GM19043 (cell line): Measurements from ENCODE around the gene IL1RAPL2.
"Not testable (repeated sequence)": the region's sequence is repeated elsewhere in the genome, so short reads cannot be mapped to it uniquely, and the experiment has no call there.

ENCODE experiments used
- ATAC-seq: cut with Tn5 transposase; IDR thresholded peaks from one replicate; pipeline ENCODE4 v1.9.1; 2021; ENCODE audit warnings: low read depth; ENCODE audit not compliant: unreplicated experiment

IL1RAPL2 gene

DNA sequence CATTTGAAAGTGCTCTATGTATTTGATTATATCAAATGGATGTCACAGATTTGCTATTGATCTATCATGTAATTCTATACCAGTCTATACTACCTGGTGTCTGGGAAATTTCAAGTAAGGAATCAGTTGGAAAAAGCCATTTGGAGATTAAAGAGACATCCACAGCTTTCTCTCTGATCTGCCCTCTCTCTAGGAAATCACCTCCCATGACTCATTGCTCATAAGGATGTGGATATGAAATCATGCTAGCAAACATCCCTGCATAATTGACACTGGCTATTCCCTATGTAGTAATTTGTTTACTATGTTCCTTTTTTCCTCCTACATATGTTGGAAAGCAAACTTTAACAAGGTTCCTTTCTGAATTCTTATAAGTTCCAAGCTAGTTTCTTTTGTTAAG, 560.2 kb downstream of the IL1RAPL2 start:
- ATAC-seq: no peak

- no peak for ATAC-seq
Observed at GRCh38 chrX:105134273-105134672, 568.3 kb downstream of the IL1RAPL2 start.

DNA sequence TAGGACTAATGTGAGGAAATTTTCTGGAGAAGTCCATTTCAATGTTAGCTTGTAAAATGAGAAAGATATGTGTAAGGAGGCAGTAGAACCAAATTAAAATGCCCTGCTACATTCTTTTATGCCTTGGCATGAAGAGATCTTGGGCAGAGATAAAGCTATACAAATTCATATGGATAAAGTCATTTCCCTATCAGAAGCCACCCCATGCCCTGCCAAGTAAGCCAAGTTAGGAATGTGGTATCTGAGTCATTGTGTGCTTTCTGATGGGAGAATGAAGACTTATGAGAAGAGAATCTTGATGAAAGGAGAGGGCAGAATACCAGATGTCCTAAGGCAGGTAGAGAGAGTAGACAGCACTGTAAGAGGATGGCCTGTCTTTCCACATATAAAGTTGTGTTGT, 570.8 kb downstream of the IL1RAPL2 start:
- no peak for ATAC-seq

- no peak for ATAC-seq
Observed at GRCh38 chrX:105150036-105150435, 584.0 kb downstream of the IL1RAPL2 start.

GRCh38 chrX:105150557-105150956, 584.6 kb downstream of the IL1RAPL2 start:
- no peak for ATAC-seq

DNA sequence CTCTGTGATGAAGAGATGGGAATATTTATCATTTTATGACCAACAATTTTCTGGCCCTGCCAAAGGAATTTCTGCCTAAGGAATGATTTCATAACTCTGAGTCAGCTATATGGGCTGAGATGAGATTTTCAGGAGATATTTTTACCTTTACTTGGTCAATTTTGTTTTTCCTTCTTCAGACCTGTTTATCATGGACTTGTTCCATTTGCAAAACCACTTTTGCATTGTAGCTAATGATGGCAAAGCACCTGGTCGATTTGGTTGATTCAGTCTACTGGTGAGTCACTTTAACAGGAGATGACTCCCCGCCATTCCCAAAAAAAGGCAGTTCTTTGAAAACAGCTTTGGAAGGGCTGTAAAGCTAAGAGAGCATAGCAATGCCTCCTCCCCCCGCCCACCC, 601.2 kb downstream of the IL1RAPL2 start:
- ATAC-seq: no peak

DNA sequence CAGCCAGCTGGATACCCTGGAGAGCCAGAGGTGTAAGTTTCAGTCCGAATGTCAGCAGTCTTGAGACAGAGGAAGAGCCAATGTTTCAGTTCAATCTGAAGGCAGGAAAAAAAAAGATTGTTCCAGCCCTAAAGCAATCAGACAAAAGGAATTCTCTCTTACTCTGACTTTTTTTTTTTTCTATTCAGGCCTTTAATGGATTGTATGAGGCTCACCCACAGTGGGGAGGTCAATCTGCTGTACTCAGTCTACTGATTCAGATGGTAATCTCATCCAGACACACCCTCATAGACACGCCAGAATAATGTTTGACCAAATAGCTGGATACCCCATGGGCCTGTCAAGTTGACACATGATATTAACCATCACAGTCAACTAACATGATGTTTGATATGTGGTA, 602.6 kb downstream of the IL1RAPL2 start:
- no peak for ATAC-seq

DNA sequence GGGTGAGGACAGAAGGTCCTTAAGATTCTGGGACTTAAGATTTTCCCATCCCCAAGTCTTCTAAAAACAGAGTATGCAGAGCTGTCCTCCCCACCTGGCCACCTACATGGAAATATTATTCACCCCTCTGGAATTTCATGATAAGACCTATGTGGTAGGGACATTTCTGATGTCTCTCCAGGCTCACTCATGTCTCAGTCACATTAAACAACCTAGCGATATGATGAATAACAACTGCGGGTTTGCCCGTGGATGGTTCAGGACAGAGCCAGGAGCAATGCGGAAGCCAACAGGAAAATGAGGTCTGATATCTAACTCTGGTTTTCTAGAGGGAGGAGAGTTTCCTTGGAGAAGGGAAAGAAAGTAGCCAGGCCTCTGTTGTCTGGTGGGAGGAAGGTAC, 607.1 kb downstream of the IL1RAPL2 start:
- ATAC-seq: no peak

DNA sequence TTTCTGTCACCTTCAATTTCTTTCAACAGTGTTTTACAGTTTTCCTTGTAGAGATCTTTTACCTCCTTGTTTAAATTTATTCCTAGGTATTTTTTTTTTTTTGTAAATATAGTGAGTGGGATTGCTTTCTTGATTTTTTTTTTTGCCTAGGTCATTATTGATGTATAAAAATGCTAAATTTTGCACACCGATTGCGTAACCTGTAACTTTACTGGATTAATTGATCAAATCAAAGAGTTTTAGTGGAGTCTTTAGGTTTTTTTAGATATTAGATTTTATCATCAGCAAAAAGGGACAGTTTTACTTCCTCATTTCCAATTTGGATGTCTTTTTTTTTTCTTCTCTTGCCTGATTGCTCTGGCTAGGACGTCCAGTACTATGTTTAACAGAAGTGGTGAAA, 613.6 kb downstream of the IL1RAPL2 start:
- ATAC-seq: no peak

- ATAC-seq: no peak
Observed at GRCh38 chrX:105189093-105189492, 623.1 kb downstream of the IL1RAPL2 start.

GRCh38 chrX:105190252-105190853, 624.4 kb downstream of the IL1RAPL2 start:
- no peak for ATAC-seq

- ATAC-seq: no peak
Observed at GRCh38 chrX:105191878-105192277, 625.9 kb downstream of the IL1RAPL2 start.

- ATAC-seq: no peak
Observed at GRCh38 chrX:105209406-105209805, 643.4 kb downstream of the IL1RAPL2 start.

DNA sequence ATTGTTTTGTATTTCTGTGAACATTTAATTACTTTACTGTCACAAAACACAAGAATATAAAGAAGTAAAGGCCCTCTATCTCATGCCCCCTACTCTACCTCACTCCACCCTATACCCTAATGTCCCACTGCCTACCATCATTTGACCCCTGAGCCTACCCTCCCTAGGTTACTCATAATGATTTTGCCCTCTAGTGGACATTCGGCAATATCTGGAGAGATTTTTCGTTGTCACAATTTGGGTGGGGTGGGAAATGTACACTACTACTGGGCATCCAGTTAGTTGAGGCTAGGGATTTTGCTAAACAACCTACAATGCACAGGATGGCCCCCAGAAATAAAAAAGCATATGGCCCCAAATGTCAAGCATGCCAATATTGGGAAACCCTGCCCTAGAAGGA, 644.3 kb downstream of the IL1RAPL2 start:
- ATAC-seq: no peak

DNA sequence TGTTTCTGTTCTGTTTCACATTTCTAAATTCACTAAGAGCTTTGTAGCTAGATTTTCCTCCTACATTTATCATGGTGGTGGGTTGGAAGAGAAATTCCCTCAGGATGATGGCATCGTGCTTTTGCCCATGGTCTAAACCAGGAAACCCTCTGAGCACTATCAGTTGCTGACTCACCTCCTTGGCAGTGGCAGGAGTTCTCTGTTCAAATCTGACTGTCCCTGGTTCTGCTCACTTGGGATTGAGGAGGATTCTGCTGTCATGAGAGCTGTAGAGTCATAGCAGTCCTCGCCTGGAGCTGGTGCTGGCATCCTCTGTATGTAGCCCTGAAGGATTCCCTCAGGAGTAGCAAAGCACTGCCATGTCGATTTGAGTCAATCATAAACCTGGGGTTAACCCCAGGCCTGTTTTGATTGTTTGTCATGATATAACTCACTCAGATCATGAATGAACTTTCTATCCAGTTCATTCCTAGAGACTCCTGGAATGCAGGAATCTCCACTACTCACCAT, 645.1 kb downstream of the IL1RAPL2 start:
- ATAC-seq: no peak

DNA sequence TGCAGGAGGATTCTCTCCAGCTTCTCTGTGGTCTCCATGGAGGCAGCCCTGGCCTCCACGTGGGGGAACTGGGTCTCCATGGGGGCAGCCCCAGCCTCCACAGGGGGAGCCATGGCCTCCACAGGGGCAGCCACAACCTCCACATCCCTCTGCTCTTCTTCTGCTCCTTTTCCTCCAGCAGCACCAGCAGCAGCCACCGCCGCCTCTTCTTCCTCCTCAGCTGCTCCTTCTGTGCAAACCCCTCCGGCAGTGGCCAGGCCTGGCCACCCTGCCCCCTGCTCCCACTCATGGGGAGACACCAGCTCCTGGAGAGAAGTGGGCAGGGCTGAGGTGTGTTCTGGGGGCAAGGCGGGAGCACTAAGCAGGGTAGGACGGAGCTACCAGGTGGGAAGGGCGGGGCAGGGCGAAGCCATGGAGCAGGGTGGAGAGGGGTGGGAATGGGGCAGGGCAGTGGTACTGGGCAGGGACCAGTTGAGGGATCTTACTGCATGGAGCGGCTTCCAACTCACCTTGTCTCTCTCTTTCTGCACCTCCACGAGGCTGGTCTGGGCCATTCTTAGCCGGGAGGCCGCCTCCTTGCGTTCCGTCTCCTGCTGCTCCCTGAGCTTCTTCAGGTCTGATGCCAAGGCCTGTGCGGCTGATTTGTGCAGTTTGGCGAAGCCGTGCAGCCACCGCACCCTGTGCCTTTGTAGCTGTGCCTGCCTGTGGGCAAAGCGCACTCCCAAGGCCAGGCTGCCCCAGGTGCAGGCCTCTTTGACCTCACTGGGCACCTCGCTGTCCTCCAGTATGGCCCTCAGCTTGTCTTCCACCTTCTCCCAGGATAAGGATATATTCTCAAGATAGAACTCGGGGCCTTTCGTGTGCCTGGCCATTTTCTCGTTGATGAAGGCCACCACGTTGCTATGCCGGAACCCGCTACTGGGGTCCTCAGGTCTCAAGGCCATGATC, 653.7 kb downstream of the IL1RAPL2 start:
- no peak for ATAC-seq

- ATAC-seq: no peak
Observed at GRCh38 chrX:105220636-105221035, 654.6 kb downstream of the IL1RAPL2 start, which contains the start of gene TEX13A. TEX13A (minus strand) TSS chrX:105220694; CDS start chrX:105220397, 297 bp downstream.

DNA sequence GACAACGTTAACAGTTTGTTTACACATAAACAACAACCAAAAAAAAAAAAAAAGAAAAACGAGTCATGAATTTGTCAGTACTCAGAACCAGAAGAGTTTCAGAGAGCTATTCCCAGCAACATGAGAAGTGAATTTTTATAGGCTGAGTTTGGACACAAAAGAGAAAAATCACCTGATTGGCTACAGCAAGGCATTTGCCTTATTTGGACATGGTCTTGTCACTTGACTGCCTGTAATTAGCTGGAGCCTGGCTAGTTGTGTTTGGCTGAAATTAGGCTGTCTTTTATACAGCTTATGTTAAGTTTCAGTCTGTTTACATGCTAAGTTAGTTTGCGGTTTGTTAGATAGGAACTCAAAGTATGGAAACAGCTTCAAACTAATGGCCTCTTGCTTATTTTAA, 655.4 kb downstream of the IL1RAPL2 start:
- ATAC-seq: no peak

DNA sequence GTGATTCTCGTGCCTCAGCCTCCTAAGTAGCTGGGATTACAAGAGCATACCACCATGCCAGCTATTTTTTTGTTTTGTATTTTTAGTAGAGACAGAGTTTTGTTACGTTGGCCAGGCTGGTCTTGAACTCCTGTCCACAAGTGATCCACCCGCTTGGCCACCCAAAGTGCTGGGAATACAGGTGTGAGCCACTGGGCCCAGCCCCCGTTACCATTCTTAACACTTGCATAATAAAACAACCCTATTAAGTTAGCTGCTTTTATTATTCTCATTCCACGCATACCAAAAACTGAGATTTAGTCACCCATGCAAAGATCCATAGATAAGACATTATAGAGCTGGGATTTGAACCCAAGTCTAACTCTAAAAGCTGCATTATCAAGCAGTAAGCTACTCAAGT, 660.5 kb downstream of the IL1RAPL2 start:
- no peak for ATAC-seq

- no peak for ATAC-seq
Observed at GRCh38 chrX:105228602-105229001, 662.6 kb downstream of the IL1RAPL2 start.

- no peak for ATAC-seq
Observed at GRCh38 chrX:105229146-105229545, 663.1 kb downstream of the IL1RAPL2 start.

GRCh38 chrX:105237407-105237806, 671.4 kb downstream of the IL1RAPL2 start:
- ATAC-seq: not testable (repeated sequence)
